Endodermal cell (in vitro differentiated cells): ENCODE measurements around the gene CCL5. TPM values are rescaled to one million over a fixed set of nuclear protein-coding genes. Genes with fewer than 3 reads are reported as not detected.

Experiments
- DNase-seq: peaks from one replicate; pipeline ENCODE4 v3.0.0-alpha.2; 2017
- H3K27ac ChIP-seq: 2 replicates; pipeline ENCODE4 v1.5.1; 2013; ENCODE audit warnings: mild to moderate bottlenecking, low read depth, low read length, moderate library complexity
- H3K27me3 ChIP-seq: 2 replicates; pipeline ENCODE4 v1.6.1; 2013; ENCODE audit warnings: mild to moderate bottlenecking, low read length, moderate library complexity; ENCODE audit not compliant: insufficient read depth, control insufficient read depth, poor library complexity, severe bottlenecking
- H3K36me3 ChIP-seq: 2 replicates; pipeline ENCODE4 v1.7.0; 2013; ENCODE audit warnings: mild to moderate bottlenecking, low read length, moderate library complexity; ENCODE audit not compliant: control insufficient read depth, insufficient read depth
- H3K4me1 ChIP-seq: one replicate; pipeline ENCODE4 v1.7.0; 2013; ENCODE audit warnings: low read length; ENCODE audit not compliant: control insufficient read depth, insufficient read depth
- H3K4me3 ChIP-seq: 2 replicates; pipeline ENCODE4 v1.5.1; 2013; ENCODE audit warnings: mild to moderate bottlenecking, low read length, moderate library complexity
- H3K9ac ChIP-seq: 2 replicates; pipeline ENCODE4 v1.6.1; 2013; ENCODE audit warnings: mild to moderate bottlenecking, low read length, moderate library complexity; ENCODE audit not compliant: poor library complexity, severe bottlenecking; ENCODE audit errors: extremely low read depth
- H3K9me3 ChIP-seq: 2 replicates; pipeline ENCODE4 v1.6.1; 2013; ENCODE audit warnings: mild to moderate bottlenecking, low read length, moderate library complexity; ENCODE audit not compliant: control insufficient read depth
- H3K27ac Mint-ChIP-seq: 2 replicates; pipeline ENCODE4 v1.8.0; 2020; ENCODE audit warnings: mixed read lengths
- H3K27me3 Mint-ChIP-seq: 2 replicates; pipeline ENCODE4 v1.8.0; 2021; ENCODE audit warnings: mild to moderate bottlenecking, mixed read lengths; ENCODE audit not compliant: insufficient read depth
- H3K36me3 Mint-ChIP-seq: 2 replicates; pipeline ENCODE4 v1.8.0; 2020; ENCODE audit warnings: low read depth, mixed read lengths
- H3K4me1 Mint-ChIP-seq: 2 replicates; pipeline ENCODE4 v1.8.0; 2020; ENCODE audit warnings: mixed read lengths
- H3K4me3 Mint-ChIP-seq: 2 replicates; pipeline ENCODE4 v1.8.0; 2020; ENCODE audit warnings: mild to moderate bottlenecking, moderate library complexity, mixed read lengths
- H3K9me3 Mint-ChIP-seq: 2 replicates; pipeline ENCODE4 v1.8.0; 2020; ENCODE audit warnings: mild to moderate bottlenecking, mixed read lengths
- WGBS, 2 experiments: methylation state at CpG; one replicate each; pipeline versions ENCODE4 v1.1.5 to v1.1.7; 2013; ENCODE audit warnings: missing lambda C conversion rate in 2 of 2, mixed read lengths in 1 of 2; ENCODE audit not compliant: insufficient coverage in 1 of 2, insufficient read length in 1 of 2; 5-methylcytosine and 5-hydroxymethylcytosine counted together
- total RNA-seq, 2 donors: library from RNA; stranded (reverse); fragmentation: NEBNext Ultra II Directional in 1 of 2; extraction: Animal tissue kit (Norgen Biotek cat#: 25700) in 1 of 2; gene quantifications; 2 replicates in 1 of 2; 3 replicates in 1 of 2; pipeline ENCODE4 v1.2.1, GENCODE V29; 2021
- TF ChIP-seq, protein P1 (sequence below): fragments of 200-600 bp; sonication (generic); conservative IDR thresholded peaks from 2 replicates; pipeline ENCODE4 v1.5.0; 2021; ENCODE audit warnings: antibody characterized with exemption, mild to moderate bottlenecking

Gene CCL5
- total RNA-seq, 2 donors from 2014 or later = not detected

DNA sequence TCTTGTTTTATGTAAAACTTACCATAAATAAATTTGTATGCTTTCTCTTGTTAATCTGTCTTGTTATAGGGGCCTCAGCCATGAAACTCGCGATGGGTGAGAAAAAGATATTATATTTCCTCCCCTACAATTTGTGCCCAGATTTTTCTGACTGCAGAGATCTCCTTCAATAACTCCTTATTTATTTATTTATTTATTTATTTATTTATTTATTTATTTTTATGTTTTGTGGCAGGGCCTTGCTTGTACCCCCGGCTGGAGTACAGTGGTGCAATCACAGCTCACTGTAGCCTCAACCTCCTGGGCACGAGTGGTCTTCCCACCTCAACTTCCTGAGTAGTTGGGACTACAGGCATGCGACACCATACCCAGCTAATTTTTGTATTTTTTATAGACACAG, 23.3 kb upstream of the CCL5 start:
- Mint-ChIP-seq H3K9me3 (no peaks in the 10 kb centered on the region), H3K4me1 (no peaks in the 10 kb centered on the region), H3K27me3 (peaks cover 11% of the 10 kb centered on the region), H3K36me3 (no peaks in the 10 kb centered on the region), H3K27ac (no peak overlapping the region), H3K4me3 (no peak overlapping the region)
- no peaks in the 10 kb centered on the region for H3K27me3 ChIP-seq
- WGBS, 2 experiments = 92 to 93% methylated on average over 2 to 5 of the region's 5 CpGs
- no peaks in the 10 kb centered on the region for H3K36me3 ChIP-seq
- no peak overlapping the region for H3K27ac ChIP-seq
- H3K9me3 ChIP-seq = no peaks in the 10 kb centered on the region
- TF ChIP-seq, protein P1, sequence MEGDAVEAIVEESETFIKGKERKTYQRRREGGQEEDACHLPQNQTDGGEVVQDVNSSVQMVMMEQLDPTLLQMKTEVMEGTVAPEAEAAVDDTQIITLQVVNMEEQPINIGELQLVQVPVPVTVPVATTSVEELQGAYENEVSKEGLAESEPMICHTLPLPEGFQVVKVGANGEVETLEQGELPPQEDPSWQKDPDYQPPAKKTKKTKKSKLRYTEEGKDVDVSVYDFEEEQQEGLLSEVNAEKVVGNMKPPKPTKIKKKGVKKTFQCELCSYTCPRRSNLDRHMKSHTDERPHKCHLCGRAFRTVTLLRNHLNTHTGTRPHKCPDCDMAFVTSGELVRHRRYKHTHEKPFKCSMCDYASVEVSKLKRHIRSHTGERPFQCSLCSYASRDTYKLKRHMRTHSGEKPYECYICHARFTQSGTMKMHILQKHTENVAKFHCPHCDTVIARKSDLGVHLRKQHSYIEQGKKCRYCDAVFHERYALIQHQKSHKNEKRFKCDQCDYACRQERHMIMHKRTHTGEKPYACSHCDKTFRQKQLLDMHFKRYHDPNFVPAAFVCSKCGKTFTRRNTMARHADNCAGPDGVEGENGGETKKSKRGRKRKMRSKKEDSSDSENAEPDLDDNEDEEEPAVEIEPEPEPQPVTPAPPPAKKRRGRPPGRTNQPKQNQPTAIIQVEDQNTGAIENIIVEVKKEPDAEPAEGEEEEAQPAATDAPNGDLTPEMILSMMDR = no peak
- H3K9ac ChIP-seq = no peak overlapping the region
- H3K4me1 ChIP-seq = no peaks in the 10 kb centered on the region
- no peak overlapping the region for H3K4me3 ChIP-seq
- DNase-seq = no peak

DNA sequence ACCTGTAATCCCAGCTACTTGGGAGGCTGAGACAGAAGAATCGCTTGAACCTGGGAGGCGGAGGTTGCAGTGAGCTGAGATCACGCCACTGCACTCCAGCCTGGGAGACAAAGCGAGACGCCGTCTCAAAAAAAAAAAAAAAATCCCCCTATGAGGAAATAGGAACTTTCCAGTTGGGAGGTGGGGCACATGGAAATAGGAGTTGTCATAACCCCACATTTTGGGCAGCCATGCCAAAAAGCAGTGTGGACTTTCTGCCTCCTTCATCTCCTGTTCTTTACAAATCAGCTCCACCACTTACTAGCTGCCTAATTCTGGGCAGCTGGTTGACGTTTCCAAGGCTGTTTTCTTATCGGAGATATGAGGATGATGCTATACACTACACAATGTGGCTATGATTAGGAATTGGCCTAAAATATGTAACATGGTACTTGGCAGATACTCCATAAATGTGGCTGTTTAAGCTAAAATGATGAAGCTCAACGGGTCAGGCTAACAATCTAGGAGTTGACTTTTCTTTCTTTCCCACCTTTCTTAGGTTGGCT, 21.5 kb upstream of the CCL5 start:
- H3K27ac Mint-ChIP-seq = no peak overlapping the region
- TF ChIP-seq, protein P1 = no peak
- Histone ChIP-seq H3K9ac (no peak overlapping the region), H3K27me3 (no peaks in the 10 kb centered on the region), H3K4me3 (no peak overlapping the region), H3K36me3 (no peaks in the 10 kb centered on the region), H3K9me3 (no peaks in the 10 kb centered on the region), H3K27ac (no peak overlapping the region), H3K4me1 (no peaks in the 10 kb centered on the region)
- no peaks in the 10 kb centered on the region for H3K36me3 Mint-ChIP-seq
- H3K4me1 Mint-ChIP-seq = no peaks in the 10 kb centered on the region
- H3K27me3 Mint-ChIP-seq = peaks cover 5% of the 10 kb centered on the region
- no peak overlapping the region for H3K4me3 Mint-ChIP-seq
- no peak for DNase-seq
- no peaks in the 10 kb centered on the region for H3K9me3 Mint-ChIP-seq
- WGBS, 2 experiments = 86 to 95% methylated on average over 3 to 9 of the region's 9 CpGs

DNA sequence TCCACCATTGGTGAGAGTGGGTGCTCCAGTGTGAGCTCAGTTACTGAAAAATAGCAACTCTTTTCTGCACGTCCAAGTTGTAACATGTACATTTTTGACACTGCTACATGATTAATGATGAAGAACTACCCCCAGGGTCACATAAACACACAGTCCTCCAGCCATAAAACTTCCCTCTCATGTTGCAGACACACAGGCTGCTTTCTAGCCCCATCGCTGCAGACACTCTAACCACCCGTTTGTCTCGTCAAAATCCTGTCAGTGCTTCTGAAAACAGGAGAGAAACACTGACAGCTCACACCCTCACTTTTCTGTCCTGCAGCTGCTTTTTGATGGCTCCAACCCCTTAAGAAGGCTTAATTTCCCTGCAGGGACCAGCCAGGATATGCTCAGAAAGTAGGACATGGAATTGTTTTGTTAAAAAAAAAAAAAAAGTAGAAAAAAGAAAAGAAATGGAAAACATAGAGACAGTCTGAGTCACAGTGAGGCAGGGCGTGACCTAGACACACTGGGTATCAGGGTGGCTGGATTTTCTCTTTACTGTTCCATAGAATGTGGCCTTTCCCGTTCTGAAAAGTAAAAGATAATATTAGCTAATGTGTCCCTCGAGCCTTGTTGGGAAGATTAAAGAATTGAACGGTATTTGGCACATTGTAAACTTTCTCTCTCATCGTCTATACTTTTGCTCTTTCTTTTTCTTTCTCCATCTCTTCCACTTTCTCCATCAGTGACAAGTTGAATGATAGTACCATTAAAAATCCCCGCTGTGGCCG, 20.7 kb upstream of the CCL5 start:
- no peak overlapping the region for H3K9ac ChIP-seq
- H3K9me3 Mint-ChIP-seq = no peaks in the 10 kb centered on the region
- no peak overlapping the region for H3K4me3 Mint-ChIP-seq
- peaks cover 1% of the 10 kb centered on the region for H3K27me3 Mint-ChIP-seq
- H3K27ac Mint-ChIP-seq = no peak overlapping the region
- no peaks in the 10 kb centered on the region for H3K4me1 ChIP-seq
- H3K4me1 Mint-ChIP-seq = no peaks in the 10 kb centered on the region
- no peaks in the 10 kb centered on the region for H3K36me3 ChIP-seq
- 79 to 92% methylated on average over 11 of the region's 11 CpGs for WGBS, 2 experiments
- TF ChIP-seq, protein P1 = no peak
- no peaks in the 10 kb centered on the region for H3K9me3 ChIP-seq
- no peaks in the 10 kb centered on the region for H3K27me3 ChIP-seq
- no peaks in the 10 kb centered on the region for H3K36me3 Mint-ChIP-seq
- no peak overlapping the region for H3K4me3 ChIP-seq
- no peak overlapping the region for H3K27ac ChIP-seq
- DNase-seq = no peak
